HG02571 (cell line): ENCODE results near the gene ABHD5.
A peak's percentile ranks its signal among the peaks of the same experiment; 100 is the strongest.

Experiments used
- ATAC-seq: cut with Tn5 transposase; IDR thresholded peaks from one replicate; pipeline ENCODE4 v1.9.1; 2021; ENCODE audit warnings: mild to moderate bottlenecking, moderate library complexity; ENCODE audit not compliant: unreplicated experiment

The ABHD5 gene

DNA sequence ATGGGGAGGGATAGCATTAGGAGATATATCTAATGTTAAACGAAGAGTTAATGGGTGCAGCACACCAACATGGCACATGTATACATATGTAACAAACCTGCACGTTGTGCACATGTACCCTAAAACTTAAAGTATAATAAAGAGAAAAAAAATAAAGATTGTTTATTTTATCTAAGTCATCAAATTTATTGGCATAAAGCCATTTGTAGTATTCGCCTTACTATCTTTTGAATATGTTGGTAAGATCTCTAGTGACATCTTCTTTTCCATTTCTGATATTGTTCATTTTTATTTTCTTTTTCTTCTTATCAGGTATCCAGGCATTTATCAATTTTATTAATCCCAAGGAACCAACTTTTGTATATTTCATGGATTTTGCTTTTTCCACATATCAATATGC is 5.8 kb upstream of the ABHD5 start:
- no peak for ATAC-seq

DNA sequence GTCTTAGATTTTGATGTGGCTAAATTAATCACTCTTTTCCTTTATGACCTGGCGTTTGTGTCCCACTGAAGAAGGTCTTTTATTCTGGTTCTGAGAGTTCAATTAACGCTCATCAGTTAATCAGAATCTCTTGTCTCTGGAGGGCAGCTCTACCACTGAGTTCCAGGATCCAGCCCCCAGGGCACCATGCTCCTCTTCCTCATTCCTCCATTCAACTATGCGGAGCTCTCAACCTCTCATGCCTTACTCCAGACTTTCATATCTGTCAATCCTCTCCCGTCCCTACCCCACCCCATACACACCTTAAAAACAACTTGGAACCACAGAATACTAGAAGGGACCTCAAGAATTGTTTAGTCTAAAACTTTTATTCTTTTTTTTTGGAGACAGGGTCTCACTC is 4.8 kb upstream of the ABHD5 start:
- no peak for ATAC-seq

- no peak for ATAC-seq
Observed at GRCh38 chr3:43686333-43686699, 4.4 kb upstream of the ABHD5 start.

DNA sequence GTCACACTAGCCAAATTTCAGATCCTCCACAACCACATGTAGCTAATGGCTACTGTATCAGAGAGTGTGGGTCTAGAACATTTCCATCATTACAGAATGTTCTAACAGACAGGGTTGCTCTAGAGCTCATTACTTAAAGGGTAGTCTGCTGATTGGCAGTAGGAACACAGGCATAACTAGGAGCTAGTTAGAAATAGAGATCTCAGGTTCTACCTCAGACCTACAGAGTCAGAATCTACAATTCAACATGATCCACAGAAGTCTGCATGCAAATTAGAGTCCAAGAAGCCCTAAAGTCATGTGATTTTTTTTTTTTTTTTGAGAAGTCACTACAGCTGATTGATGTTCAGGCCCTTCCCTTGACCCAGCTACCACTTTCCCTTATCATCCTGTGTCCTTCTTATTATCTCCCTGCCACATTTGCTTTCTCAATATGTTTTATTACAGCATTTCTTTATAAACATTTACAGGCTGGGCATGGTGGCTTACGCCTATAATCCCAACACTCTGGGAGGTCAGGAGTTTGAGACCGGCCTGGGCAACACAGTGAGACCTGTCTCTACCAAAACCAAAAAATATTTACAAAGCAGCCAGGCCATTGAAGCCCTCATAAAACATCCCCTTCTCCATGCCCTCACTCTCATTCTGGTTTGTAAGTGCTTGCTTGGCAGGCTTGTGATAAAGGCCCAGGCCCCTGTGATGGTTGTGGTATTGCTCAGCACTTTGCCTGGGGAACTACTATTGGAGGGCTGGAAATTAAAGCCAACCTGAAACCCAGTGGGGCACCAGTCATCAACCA is 3.8 kb upstream of the ABHD5 start:
- no peak for ATAC-seq

GRCh38 chr3:43687499-43687811 is 3.3 kb upstream of the ABHD5 start:
- no peak for ATAC-seq

- ATAC-seq: no peak
Observed at GRCh38 chr3:43688245-43688650, 2.5 kb upstream of the ABHD5 start.

DNA sequence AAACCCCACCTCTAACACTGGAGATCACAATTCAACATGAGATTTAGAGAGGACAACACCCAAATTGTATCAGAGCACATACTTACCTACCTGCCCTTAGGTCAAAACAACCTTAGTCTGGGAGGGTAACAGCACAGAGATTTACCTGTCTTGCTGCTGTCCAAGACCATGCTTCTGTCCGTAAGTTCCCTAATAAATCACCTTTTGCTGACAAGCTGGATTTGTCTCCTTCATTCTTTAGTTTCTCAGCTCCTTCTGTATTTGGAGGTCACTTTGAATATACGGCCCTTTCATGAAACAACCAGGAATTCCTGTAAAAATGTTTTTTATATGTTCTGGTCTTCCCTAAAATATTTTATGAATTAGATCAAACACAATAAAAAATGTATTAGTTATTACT is 1.6 kb upstream of the ABHD5 start:
- no peak for ATAC-seq

- peak; percentile 14 for ATAC-seq
Observed at GRCh38 chr3:43689766-43690399, 855 bp upstream of the ABHD5 start.

- ATAC-seq: peak; percentile 36
Observed at GRCh38 chr3:43691120-43691995, 620 bp downstream of the ABHD5 start.

GRCh38 chr3:43692085-43692855 is 1.5 kb downstream of the ABHD5 start:
- no peak for ATAC-seq

DNA sequence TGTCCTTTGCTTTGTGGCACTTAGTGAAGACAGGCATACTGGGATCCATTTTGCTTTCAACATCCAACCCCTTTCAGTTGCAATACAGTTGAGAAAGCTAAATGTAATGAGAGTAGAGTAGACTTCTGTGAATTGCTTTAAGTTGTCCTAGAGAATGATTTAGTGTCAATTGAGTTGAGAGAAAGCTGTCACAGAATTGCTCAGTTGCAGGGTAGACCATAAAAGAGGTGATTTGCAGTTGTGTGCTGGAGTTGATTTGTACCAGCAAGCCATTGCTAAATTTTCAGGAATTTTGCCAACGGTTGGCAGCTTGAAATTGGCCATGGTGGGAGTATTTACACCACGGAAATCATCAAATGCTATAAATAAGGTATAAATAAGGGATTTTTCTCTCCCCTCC is 2.2 kb downstream of the ABHD5 start:
- ATAC-seq: no peak

DNA sequence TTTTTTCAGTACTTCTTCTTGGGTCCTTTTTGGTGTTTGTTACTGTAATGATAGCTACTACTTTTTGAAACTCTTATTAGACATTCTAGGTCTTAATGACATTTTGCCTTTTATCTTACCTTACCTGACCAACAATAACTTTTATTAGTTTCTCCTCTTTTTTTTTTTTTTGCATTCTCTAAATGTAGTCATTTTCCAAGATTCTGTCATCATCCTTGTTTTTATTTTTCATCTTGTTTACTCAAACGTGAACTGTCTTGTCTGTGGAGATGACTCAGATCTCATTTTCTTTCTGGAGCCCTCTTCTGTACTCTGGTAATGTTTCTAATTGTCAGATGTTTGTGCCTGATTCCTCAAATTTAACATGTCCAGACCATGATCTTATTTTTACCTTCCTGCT is 2.9 kb downstream of the ABHD5 start:
- no peak for ATAC-seq

GRCh38 chr3:43695443-43695842 is 4.7 kb downstream of the ABHD5 start:
- ATAC-seq: no peak

DNA sequence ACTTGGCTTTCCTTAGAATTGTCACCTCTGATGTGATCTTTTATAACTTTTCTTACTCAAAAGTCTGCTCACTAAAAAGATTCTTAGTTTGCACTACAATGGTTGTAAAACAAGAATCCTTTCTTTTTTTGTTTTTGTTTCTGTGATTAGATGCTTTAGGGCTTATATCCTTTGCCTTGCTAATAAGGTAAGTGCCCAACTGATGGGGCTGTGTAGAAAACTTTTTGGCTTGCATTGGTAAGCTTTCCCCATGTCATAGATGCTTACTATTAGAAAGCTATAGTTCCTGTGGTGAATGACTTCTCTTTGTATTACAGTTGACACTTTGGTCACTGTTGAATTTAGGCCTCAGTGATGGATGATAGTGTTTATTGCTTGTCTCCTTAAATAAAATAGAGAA is 5.1 kb downstream of the ABHD5 start:
- no peak for ATAC-seq

DNA sequence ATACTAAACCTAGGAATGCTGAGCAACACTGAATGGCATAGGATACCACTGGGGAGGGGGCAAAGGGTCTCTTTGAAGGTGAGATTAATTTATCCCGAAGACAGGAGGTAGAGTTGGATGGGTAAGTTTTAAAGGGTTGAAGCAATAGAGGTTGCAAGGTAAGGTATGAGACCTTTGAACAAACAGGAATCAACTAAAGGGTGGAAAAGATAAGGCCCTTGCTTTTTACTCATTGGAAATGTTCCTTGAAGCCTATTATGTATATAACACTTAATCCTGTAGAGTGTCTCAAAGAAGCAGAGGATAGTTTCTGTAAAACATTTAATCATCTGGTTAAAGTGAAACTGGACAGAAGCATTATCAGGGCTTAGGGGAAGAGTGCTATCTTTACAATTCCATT is 5.7 kb downstream of the ABHD5 start:
- no peak for ATAC-seq

DNA sequence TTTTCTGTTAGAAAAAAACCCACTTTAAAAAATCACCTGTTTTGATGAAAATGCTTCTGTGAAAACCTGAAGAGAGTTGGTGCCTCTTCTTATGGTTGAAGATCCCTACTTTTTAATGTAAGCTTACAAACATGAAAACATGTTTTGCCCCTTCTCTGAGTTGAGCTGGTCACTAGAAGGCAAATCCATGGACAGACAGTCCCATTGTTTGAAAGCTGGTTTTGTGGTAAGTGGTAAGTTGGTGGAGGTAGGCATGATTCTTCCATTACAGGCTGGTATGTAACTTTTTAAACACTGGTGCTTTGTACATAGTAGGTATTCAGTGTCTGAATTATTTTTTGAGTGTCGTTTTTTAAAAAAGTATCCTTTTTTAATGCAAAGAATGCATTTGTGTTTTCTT is 6.1 kb downstream of the ABHD5 start:
- ATAC-seq: no peak

DNA sequence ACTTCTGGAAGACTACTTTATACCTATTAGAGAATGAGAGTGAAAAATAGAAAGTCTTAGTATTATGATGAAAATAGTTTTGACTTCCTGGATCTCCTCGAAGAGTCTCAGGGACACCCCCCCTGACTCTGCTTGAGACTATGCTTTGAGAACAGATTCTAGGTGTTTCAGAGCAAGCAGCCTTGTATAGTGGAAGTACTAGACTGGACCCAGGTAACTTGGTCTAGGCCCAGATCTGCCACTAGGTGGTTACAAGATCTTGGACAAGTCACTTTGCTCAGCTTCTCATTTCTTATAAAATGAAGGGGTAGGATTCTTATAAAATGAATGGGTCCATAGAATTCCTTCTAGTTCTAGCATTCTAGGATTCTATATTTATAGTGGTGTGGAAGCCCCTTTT is 9.1 kb downstream of the ABHD5 start:
- ATAC-seq: no peak

DNA sequence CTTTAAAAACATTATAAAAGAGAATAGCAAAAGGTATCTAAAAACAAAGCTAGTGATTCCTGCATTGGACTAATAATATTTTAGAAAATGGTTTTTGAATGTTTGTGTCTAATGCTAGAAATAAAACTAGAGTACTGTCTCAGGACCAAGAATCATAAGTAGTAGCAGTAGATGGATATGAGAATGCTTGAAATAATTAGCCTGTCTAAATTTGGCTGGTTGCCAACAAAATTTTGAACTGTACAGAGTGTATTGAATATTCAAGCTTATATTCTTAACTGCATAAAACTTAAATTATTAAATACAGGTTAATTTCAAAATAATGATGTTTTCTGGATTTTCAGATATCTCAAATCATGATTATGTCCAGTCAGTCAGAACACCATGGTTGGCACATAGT is 14.0 kb downstream of the ABHD5 start:
- no peak for ATAC-seq

DNA sequence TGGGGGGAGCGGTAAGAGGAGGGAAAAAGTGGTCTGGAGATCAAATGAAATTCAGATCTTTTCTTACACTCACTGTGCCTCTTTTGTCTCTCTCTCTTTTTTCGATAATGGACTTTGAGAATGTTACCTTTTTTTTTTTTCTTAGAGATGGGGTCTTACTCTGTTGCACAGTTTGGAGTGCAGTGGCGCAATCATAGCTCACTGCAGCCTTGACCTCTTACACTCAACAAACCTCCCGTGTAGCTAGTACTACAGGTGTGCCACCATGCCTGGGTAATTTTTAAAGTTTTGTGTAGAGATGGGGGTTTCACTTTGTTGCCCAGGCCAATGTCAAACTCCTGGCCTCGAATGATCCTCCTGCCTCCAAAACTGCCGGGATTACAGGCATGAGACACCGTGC is 15.6 kb downstream of the ABHD5 start:
- ATAC-seq: no peak

- ATAC-seq: no peak
Observed at GRCh38 chr3:43707266-43707665, 16.5 kb downstream of the ABHD5 start.

DNA sequence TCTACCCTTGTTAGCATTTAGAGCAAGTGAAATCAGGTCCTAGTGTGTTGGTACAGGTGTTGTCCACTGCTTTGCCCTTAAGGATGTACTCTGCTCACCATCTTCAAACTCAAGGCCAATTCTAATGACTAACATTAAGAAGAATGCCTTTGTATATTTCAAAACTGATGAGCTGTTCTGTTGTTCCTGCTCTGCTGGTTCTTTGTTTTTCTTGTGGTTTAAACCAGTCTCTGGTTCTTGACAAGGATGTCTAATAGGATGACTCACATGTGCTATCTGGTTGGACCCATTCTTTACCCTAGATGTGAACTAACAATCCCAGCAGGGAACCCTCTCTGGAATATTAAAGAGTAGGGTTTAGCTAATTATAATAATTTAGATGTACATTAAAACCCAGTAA is 17.3 kb downstream of the ABHD5 start:
- no peak for ATAC-seq
